ENCODE measurements around the gene HIPK3. TPM values are rescaled to one million over a fixed set of nuclear protein-coding genes. Genes with fewer than 3 reads are reported as not detected.

Gene HIPK3
- total RNA-seq, 1 experiment from 2014 or later = 68.5 TPM

DNA sequence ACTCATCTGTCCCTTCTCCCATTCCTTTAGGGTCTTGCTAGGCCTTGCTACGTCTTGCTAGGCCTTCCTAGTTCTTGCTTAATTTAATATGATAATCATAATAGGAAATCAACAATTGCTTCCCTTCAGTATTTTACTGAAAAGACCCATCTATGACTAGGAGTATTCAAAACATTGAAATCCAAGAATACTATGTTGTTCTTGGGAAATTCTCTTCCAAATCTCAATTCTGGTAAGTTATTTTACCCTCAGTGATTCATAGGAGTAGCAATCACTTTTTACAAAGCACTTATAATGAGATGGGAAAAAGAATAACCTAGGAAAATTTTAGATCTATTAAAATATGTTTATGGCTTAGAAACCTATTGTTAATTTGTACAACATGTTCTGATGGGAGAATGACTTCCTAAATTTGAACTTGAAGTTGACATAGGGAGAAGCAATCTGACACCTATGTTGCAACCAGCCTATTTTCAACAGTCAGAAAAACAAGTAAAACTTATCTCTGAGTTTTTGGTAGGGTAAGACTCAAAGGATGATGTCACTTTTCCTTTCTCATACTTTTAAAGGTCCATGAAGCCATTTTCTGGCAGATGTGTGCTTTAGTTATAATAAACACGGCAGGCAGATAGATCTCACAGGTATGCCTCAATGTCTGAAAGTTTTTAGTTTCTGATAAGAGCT is 29.5 kb upstream of the HIPK3 start:
- TF ChIP-seq, protein P1, sequence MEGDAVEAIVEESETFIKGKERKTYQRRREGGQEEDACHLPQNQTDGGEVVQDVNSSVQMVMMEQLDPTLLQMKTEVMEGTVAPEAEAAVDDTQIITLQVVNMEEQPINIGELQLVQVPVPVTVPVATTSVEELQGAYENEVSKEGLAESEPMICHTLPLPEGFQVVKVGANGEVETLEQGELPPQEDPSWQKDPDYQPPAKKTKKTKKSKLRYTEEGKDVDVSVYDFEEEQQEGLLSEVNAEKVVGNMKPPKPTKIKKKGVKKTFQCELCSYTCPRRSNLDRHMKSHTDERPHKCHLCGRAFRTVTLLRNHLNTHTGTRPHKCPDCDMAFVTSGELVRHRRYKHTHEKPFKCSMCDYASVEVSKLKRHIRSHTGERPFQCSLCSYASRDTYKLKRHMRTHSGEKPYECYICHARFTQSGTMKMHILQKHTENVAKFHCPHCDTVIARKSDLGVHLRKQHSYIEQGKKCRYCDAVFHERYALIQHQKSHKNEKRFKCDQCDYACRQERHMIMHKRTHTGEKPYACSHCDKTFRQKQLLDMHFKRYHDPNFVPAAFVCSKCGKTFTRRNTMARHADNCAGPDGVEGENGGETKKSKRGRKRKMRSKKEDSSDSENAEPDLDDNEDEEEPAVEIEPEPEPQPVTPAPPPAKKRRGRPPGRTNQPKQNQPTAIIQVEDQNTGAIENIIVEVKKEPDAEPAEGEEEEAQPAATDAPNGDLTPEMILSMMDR (IDR thresholded peaks at IDR 0.05; ENCODE audit: insufficient read depth in 1 of 2, low read depth in 1 of 2, low read length in 1 of 2, severe bottlenecking in 1 of 2, unreplicated experiment in 1 of 2) = no peak
- ChIA-PET POLR2A (no interaction called here), CTCF (no interaction called here)
- no peak for DNase-seq
- no peaks in the 10 kb centered on the region for H3K27me3 ChIP-seq (replicated peaks; ENCODE audit: control insufficient read depth, insufficient read depth, low read length)
- intact Hi-C loops (cut with micrococcal nuclease; ENCODE audit: unreplicated experiment) = no loop called here
- Mint-ChIP-seq H3K4me3 (ENCODE audit: unreplicated experiment) (no peak overlapping the region), H3K27ac (ENCODE audit: unreplicated experiment) (no peak overlapping the region), H3K27me3 (ENCODE audit: insufficient read depth, unreplicated experiment) (no peaks in the 10 kb centered on the region), H3K4me1 (ENCODE audit: low read depth, unreplicated experiment) (no peaks in the 10 kb centered on the region), H3K36me3 (ENCODE audit: insufficient read depth, unreplicated experiment) (no peaks in the 10 kb centered on the region), H3K9me3 (ENCODE audit: unreplicated experiment) (no peaks in the 10 kb centered on the region)
- H3K9me3 ChIP-seq = no peaks in the 10 kb centered on the region
- no peaks in the 10 kb centered on the region for H3K36me3 ChIP-seq (ENCODE audit: control insufficient read depth, insufficient read depth, low read length)
- H3K4me1 ChIP-seq = no peaks in the 10 kb centered on the region
- BruUV-seq (replicated peaks) = no TSS peak
- H3K4me3 ChIP-seq (ENCODE audit: low read depth, low read length) = no peak overlapping the region

DNA sequence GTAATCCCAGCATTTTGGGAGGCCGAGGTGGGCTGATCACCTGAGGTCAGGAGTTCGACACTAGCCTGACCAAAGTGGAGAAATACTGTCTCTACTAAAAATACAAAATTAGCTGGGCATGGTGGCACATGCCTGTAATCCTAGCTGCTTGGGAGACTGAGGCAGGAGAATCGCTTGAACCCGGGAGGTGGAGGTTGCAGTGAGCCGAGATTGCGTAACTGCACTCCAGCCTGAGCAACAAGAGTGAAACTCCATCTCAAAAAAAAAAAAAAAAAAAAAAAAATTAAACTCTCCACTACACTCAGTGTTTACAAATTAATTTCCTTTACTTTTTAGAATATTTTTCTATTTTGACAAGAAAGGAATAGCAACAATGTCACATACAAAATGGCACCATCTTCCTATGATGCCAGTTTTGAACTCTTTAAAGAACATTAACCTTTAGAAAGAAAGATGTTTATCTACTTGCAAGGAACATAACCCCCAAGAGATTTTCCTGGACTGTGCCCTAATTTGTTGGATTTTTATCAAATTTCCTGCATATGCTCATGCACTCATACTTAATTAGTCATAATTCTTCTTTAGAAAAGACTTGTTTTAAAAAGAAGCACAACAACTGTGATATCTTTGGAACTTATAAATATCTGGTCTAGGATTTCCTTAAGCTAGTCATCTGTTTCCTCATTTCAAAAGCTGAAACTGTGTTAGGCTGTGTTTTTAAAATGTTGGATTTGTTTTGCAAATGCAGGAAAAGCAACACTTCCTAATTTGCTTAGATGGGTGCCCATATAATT is 22.6 kb upstream of the HIPK3 start:
- Histone ChIP-seq H3K27me3 (replicated peaks; ENCODE audit: control insufficient read depth, insufficient read depth, low read length) (no peaks in the 10 kb centered on the region), H3K4me1 (peaks cover 13% of the 10 kb centered on the region), H3K36me3 (ENCODE audit: control insufficient read depth, insufficient read depth, low read length) (no peaks in the 10 kb centered on the region), H3K9me3 (no peaks in the 10 kb centered on the region), H3K4me3 (ENCODE audit: low read depth, low read length) (no peak overlapping the region)
- DNase-seq = no peak
- no peak overlapping the region for H3K4me3 Mint-ChIP-seq (ENCODE audit: unreplicated experiment)
- no peaks in the 10 kb centered on the region for H3K9me3 Mint-ChIP-seq (ENCODE audit: unreplicated experiment)
- no peak overlapping the region for H3K27ac Mint-ChIP-seq (ENCODE audit: unreplicated experiment)
- TF ChIP-seq, protein P1 (IDR thresholded peaks at IDR 0.05; ENCODE audit: insufficient read depth in 1 of 2, low read depth in 1 of 2, low read length in 1 of 2, severe bottlenecking in 1 of 2, unreplicated experiment in 1 of 2) = no peak
- intact Hi-C loops (cut with micrococcal nuclease; ENCODE audit: unreplicated experiment) = loop anchor here (5.0 kb wide), 1 partner anchor 72 kb away; the partner anchor contains the start of gene CSTF3
- no TSS peak for BruUV-seq (replicated peaks)
- ChIA-PET POLR2A (no interaction called here), CTCF (no interaction called here)
- no peaks in the 10 kb centered on the region for H3K4me1 Mint-ChIP-seq (ENCODE audit: low read depth, unreplicated experiment)
- no peaks in the 10 kb centered on the region for H3K36me3 Mint-ChIP-seq (ENCODE audit: insufficient read depth, unreplicated experiment)
- no peaks in the 10 kb centered on the region for H3K27me3 Mint-ChIP-seq (ENCODE audit: insufficient read depth, unreplicated experiment)

DNA sequence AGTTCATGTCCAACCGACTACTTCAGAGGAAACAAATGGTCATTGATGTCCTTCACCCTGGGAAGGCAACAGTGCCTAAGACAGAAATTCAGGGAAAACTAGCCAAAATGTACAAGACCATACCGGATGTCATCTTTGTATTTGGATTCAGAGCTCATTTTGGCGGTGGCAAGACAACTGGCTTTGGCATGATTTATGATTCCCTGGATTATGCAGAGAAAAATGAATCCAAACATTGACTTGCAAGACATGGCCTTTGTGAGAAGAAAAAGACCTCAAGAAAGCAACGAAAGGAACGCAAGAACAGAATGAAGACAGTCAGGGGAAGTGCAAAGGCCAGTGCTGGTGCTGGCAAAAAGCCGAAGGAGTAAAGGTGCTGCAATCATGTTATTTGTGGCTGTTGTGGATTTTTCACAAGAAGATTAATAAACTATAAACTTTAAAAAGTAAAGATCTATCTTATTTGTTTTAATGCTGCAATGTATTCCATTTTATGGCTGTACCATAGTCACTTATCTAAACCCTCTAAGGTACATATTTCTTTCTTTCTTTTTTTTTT is 20.1 kb upstream of the HIPK3 start:
- no peaks in the 10 kb centered on the region for H3K36me3 Mint-ChIP-seq (ENCODE audit: insufficient read depth, unreplicated experiment)
- H3K4me3 Mint-ChIP-seq (ENCODE audit: unreplicated experiment) = no peak overlapping the region
- intact Hi-C loops (cut with micrococcal nuclease; ENCODE audit: unreplicated experiment) = loop anchor here (5.0 kb wide), 1 partner anchor 75 kb away; the partner anchor contains the start of gene CSTF3
- ChIA-PET POLR2A (no interaction called here), CTCF (no interaction called here)
- BruUV-seq (replicated peaks) = no TSS peak
- no peak for DNase-seq
- H3K4me3 ChIP-seq (ENCODE audit: low read depth, low read length) = no peak overlapping the region
- no peaks in the 10 kb centered on the region for H3K27me3 Mint-ChIP-seq (ENCODE audit: insufficient read depth, unreplicated experiment)
- H3K27ac Mint-ChIP-seq (ENCODE audit: unreplicated experiment) = no peak overlapping the region
- peaks cover 13% of the 10 kb centered on the region for H3K4me1 ChIP-seq
- no peaks in the 10 kb centered on the region for H3K9me3 ChIP-seq
- H3K27me3 ChIP-seq (replicated peaks; ENCODE audit: control insufficient read depth, insufficient read depth, low read length) = no peaks in the 10 kb centered on the region
- H3K9me3 Mint-ChIP-seq (ENCODE audit: unreplicated experiment) = peaks cover 10% of the 10 kb centered on the region
- TF ChIP-seq, protein P1 (IDR thresholded peaks at IDR 0.05; ENCODE audit: insufficient read depth in 1 of 2, low read depth in 1 of 2, low read length in 1 of 2, severe bottlenecking in 1 of 2, unreplicated experiment in 1 of 2) = no peak
- no peaks in the 10 kb centered on the region for H3K36me3 ChIP-seq (ENCODE audit: control insufficient read depth, insufficient read depth, low read length)
- peaks cover 6% of the 10 kb centered on the region for H3K4me1 Mint-ChIP-seq (ENCODE audit: low read depth, unreplicated experiment)

All from Caco-2 (cell line).